Stimulated activated CD8-positive, alpha-beta memory T cell treated with anti-CD3 and anti-CD28 coated beads, Interleukin-15, amount 100 ng/mL, for 48 hours (primary cell): ENCODE results near the gene TMEM239.
"Not testable (repeated sequence)": the region's sequence is repeated elsewhere in the genome, so short reads cannot be mapped to it uniquely, and the experiment has no call there.

Source experiments
- DNase-seq, 2 donors: peaks; one replicate each; pipeline ENCODE4 v3.0.0-alpha.2; 2020; ENCODE audit warnings: low read depth in 2 of 2

Gene TMEM239

DNA sequence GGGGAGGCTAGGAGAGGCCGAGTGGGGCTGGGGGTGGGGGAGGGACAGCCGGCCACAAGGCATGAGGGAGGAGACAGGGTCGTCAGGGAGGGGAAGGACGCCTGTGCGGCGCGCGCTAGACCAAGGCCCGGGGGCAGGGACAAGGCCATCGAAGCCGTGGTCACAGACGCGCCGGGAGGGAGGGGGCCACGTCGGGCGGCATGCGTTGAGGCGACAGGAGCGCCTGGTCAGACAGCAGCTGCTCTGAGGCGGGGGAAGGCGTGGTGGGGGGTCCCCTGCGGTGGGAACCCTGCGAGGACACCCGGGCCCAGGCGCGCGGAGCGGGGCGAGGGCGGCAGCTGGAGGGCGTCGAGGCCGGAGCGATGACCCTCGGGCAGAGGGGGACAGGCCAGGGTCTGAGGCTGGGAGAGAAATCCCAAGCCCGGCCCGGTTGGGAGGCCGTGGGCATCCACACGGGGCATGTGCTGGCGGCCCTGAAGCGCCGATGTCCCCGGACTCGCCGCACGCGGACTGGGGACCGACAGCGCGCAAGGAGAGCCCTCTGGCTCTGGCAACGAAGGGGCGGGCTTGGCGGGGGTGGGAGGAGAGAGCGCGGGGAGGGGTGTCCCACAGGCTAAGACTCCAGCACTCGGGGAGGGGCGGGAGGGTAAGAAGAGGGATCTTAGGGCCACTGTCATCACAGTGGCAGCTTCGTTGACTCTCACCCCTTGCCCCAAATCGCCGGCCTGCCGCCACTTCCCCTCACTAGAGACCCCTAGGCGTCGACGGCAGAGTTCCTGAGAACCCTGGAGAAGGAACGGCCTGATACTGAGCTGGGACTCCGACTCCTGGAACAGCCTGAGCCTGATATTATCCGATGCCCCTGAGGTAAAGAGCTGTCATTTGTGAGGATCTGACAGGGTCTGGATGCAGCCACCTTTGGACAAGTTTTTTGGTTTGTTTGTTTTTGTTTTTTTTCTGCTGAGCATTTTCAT is 5.0 kb downstream of the TMEM239 start:
- DNase-seq, result no peak

DNA sequence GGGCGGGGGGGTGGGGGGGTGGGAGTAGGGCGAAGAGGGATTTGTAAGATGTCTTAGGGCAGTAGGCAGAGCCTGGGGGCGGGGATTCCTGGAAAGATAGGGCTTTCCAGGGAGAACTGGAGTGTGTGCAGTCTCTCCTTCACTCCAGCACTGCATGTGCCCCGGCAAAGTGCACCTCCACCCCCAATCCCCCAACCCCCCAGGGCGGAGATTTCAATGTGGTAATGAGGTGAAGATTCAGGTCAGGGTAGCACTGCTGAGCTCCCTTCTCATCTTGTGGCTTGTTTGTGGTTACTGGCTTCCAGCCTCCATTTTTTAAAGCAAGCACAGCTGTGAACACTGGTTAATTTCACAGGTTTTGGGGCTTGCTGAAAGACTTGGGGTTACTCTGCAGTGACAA is 5.9 kb downstream of the TMEM239 start:
- DNase-seq, result no peak

GRCh38 chr20:2825761-2826160 is 9.6 kb downstream of the TMEM239 start:
- DNase-seq, result no peak

- no peak for DNase-seq
Measured at GRCh38 chr20:2826655-2827054, 10.5 kb downstream of the TMEM239 start.

- DNase-seq, result no peak
Measured at GRCh38 chr20:2829376-2829775, 13.2 kb downstream of the TMEM239 start.

DNA sequence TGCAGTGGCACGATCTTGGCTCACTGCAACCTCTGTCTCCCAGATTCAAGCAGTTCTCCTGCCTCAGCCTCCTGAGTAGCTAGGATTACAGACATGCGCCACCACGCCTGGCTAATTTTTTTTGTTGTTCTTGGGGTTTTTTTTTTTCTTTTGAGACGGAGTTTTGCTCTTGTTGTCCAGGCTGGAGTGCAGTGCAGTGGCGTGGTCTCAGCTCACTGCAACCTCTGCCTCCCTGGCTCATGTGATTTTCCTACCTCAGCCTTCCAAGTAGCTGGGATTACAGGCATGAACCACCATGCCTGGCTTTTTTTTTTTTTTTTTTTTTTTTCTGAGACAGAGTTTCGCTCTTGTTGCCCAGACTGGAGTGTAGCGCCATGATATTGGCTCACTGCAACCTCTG is 15.0 kb downstream of the TMEM239 start:
- DNase-seq, result not testable (repeated sequence)

DNA sequence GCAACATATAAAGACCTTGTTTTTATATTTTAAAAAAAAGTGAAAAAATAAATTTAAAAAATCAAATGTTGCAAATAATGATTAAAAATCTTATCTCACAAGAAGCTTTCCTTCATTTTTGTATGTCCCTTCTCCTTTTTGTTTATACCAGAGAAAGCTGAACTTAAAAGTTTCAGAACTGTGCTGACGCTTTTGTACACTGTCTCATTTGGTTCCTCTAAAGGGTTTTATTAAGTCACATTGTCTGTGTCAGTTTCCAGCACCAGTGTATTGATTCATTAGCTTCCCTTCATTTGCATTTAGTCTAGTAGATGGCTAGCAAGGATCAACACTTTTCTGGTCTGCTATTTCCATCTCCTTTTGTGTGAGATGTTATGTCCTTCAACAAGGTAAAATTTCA is 17.6 kb downstream of the TMEM239 start:
- DNase-seq, result no peak

GRCh38 chr20:2834401-2835110 is 18.4 kb downstream of the TMEM239 start:
- DNase-seq, result no peak

DNA sequence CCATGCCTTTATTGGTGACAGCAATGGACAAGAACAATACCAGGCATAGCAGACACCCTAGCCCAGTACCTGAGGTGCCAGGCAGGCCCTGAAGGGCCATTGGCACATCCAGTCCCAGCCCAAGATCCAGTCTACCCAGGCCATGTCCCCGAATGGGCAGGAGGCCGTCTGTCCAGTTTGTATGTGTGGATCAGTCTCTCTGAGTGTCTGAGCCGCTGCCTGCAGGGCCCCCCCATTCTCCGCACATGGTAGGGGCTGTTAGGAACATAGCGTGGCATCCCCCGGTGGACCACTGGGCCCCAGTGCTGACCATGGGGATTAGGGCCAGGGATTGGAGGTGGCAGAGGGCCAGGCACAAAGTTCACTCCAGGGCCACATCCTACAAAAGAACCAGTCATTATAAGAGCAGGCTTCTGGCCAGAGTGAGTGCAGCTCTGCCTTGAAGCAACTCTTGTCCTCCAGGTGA is 19.2 kb downstream of the TMEM239 start:
- DNase-seq, result no peak

- no peak for DNase-seq
Measured at GRCh38 chr20:2836035-2836434, 19.9 kb downstream of the TMEM239 start.

DNA sequence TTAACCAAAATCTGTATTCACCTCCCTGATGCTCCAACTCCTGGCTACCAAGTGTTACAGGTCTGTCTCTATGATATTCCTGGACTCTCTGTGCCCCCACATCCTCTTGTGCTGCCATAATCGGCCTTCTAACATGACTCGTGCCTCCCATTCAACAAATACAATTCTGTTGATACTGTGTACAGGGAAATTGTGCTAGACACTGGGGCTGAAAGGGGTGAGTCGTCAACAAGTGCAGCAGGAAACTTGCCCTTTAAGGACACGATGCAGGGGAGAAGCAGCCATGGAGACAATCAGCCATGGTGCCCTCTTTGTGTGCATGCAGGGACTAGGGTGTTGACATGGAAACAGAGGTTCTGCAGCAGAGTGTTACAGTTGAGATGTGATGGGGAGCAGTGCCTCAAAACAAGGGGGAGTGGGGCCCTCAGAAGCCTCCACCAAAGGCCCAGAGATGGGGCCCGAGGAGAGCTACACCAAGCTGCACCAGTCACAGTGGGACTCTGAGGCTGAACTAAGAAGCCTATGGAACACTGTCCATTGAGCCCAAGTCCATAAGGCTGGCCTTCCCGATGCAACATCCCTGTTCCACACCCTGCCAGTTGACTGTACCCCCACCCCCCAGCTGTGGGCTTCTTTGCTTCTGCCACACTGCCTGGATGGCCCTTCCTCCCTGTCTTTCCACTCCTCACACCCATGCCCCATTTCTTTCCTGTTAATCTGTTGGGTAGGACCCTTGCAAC is 21.2 kb downstream of the TMEM239 start:
- no peak for DNase-seq

GRCh38 chr20:2838170-2838797 is 22.1 kb downstream of the TMEM239 start:
- no peak for DNase-seq

DNA sequence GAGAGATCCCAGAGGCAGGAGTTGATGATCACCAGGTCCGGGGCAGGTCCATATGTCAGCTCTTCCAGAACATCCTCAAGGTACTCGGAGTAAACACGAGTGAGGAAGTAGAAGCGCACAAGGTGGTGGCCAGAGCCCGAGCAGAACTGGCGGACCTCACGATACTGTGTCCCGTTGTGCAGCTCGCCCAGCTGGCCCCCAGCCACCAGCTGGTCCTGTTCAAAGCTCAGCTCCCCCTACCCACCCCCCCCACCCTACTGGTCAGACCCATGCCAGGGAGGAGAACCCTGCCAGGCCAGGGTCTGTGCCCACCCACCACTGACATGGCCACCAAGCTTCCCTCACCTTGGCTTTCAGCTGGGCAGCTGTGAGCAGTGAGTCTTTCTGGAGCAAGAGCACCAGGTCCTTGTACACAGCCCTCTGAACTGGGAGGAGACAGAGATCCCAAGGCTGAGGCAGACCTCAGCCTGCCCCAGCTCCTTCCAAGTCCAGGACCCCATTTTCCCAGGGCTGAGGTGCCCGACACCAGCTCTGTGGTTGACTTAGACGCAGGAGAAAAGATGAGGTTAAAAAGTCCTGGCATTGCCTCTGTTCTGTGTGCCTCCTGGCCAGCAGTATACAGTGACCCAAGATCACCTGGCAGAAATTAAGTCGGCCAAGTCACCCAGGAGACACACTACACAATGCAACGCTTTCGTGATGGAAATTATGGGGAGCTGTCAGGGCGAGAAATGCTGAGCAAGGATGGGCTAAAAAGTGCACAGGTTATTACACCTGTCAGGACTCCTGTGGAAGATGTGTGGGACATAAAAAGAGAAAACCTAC is 22.9 kb downstream of the TMEM239 start:
- no peak for DNase-seq

GRCh38 chr20:2839732-2840137 is 23.6 kb downstream of the TMEM239 start:
- no peak for DNase-seq

GRCh38 chr20:2840138-2840966 is 24.2 kb downstream of the TMEM239 start, which contains the start of the genes PCED1A and VPS16:
Gene PCED1A (minus strand): TSS chr20:2840655. CDS start chr20:2839912, 743 bp downstream.
Gene VPS16 (plus strand): TSS chr20:2840745. CDS start chr20:2840775, 30 bp downstream.
- DNase-seq, result peak; percentile 88 to 89

- peak in 1 of 2 donors; percentile 39 for DNase-seq
Measured at GRCh38 chr20:2840967-2841531, 24.9 kb downstream of the TMEM239 start.

GRCh38 chr20:2845607-2846006 is 29.4 kb downstream of the TMEM239 start:
- no peak for DNase-seq

- no peak for DNase-seq
Measured at GRCh38 chr20:2846698-2847097, 30.5 kb downstream of the TMEM239 start.

- no peak for DNase-seq
Measured at GRCh38 chr20:2847802-2848201, 31.6 kb downstream of the TMEM239 start.
